Effector memory CD8-positive, alpha-beta T cell (primary cell): ENCODE data around the gene COBL.

Experiments used
- ATAC-seq: fragments of 150-1000 bp; cut with Tn5 transposase; replicated peaks from 2 replicates; pipeline ENCODE4 v1.10.0; 2021; ENCODE audit warnings: mild to moderate bottlenecking, moderate library complexity
- DNase-seq, 3 experiments: peaks; one replicate each; pipeline ENCODE4 v3.0.0; 2021
- H3K27ac Mint-ChIP-seq, 2 donors: one replicate each; pipeline ENCODE4 v1.8.0; 2022; ENCODE audit warnings: mild to moderate bottlenecking in 2 of 2, mixed read lengths in 2 of 2, moderate library complexity in 2 of 2
- H3K27me3 Mint-ChIP-seq, 2 donors: one replicate each; pipeline ENCODE4 v1.8.0; 2022; ENCODE audit warnings: mixed read lengths in 2 of 2
- H3K36me3 Mint-ChIP-seq: one replicate; pipeline ENCODE4 v1.8.0; 2022; ENCODE audit warnings: mild to moderate bottlenecking, moderate library complexity, mixed read lengths; ENCODE audit not compliant: insufficient read depth
- H3K4me1 Mint-ChIP-seq, 2 donors: one replicate each; pipeline ENCODE4 v1.8.0; 2022; ENCODE audit warnings: low read depth in 2 of 2, mixed read lengths in 2 of 2
- H3K4me3 Mint-ChIP-seq, 2 donors: one replicate each; pipeline ENCODE4 v1.8.0; 2022; ENCODE audit warnings: mild to moderate bottlenecking in 2 of 2, mixed read lengths in 2 of 2, moderate library complexity in 2 of 2
- H3K9me3 Mint-ChIP-seq, 2 donors: one replicate each; pipeline ENCODE4 v1.8.0; 2022; ENCODE audit warnings: mixed read lengths in 2 of 2

The COBL gene

GRCh38 chr7:51027935-51028830 lies 288.4 kb downstream of the COBL start:
- Mint-ChIP-seq H3K36me3 (no peaks in the 10 kb centered on the region), H3K4me1 (no peaks in the 10 kb centered on the region), H3K27me3 (no peaks in the 10 kb centered on the region), H3K9me3 (no peaks in the 10 kb centered on the region), H3K4me3 (no peak overlapping the region), H3K27ac (no peak overlapping the region)
- no peak for DNase-seq
- no peak for ATAC-seq

GRCh38 chr7:51027106-51027934 lies 289.3 kb downstream of the COBL start:
- Mint-ChIP-seq H3K4me1 (no peaks in the 10 kb centered on the region), H3K9me3 (no peaks in the 10 kb centered on the region), H3K27me3 (no peaks in the 10 kb centered on the region)

GRCh38 chr7:51026341-51026740 lies 290.3 kb downstream of the COBL start:
- no peaks in the 10 kb centered on the region for H3K27me3 Mint-ChIP-seq
- no peak overlapping the region for H3K4me3 Mint-ChIP-seq
- no peaks in the 10 kb centered on the region for H3K36me3 Mint-ChIP-seq
- H3K4me1 Mint-ChIP-seq: no peaks in the 10 kb centered on the region
- ATAC-seq (no peak), DNase-seq (no peak)
- no peaks in the 10 kb centered on the region for H3K9me3 Mint-ChIP-seq
- H3K27ac Mint-ChIP-seq: no peak overlapping the region

More at GRCh38 chr7:51027106-51027934, 289.3 kb downstream of the COBL start:
- H3K4me3 Mint-ChIP-seq: no peak overlapping the region
- H3K27ac Mint-ChIP-seq: no peak overlapping the region
- no peaks in the 10 kb centered on the region for H3K36me3 Mint-ChIP-seq
- ATAC-seq: no peak
- DNase-seq: no peak

GRCh38 chr7:51025668-51026067 lies 290.9 kb downstream of the COBL start:
- DNase-seq: no peak
- Mint-ChIP-seq H3K9me3 (no peaks in the 10 kb centered on the region), H3K4me1 (no peaks in the 10 kb centered on the region), H3K4me3 (no peak overlapping the region), H3K27ac (no peak overlapping the region), H3K27me3 (no peaks in the 10 kb centered on the region), H3K36me3 (no peaks in the 10 kb centered on the region)
- ATAC-seq: no peak

GRCh38 chr7:51024867-51025266 lies 291.7 kb downstream of the COBL start:
- Mint-ChIP-seq H3K9me3 (no peaks in the 10 kb centered on the region), H3K36me3 (no peaks in the 10 kb centered on the region), H3K4me1 (no peaks in the 10 kb centered on the region), H3K4me3 (no peak overlapping the region), H3K27me3 (no peaks in the 10 kb centered on the region), H3K27ac (no peak overlapping the region)
- ATAC-seq (no peak), DNase-seq (no peak)

GRCh38 chr7:51023547-51023946 lies 293.1 kb downstream of the COBL start:
- Mint-ChIP-seq H3K36me3 (no peaks in the 10 kb centered on the region), H3K4me3 (no peak overlapping the region), H3K27me3 (no peaks in the 10 kb centered on the region), H3K27ac (no peak overlapping the region), H3K4me1 (no peaks in the 10 kb centered on the region), H3K9me3 (peaks cover 0 to 1% of the 10 kb centered on the region in 2 donors)
- no peak for DNase-seq
- ATAC-seq: no peak

GRCh38 chr7:51022821-51023220 lies 293.8 kb downstream of the COBL start:
- Mint-ChIP-seq H3K4me1 (peaks cover 0 to 3% of the 10 kb centered on the region in 2 donors), H3K36me3 (no peaks in the 10 kb centered on the region), H3K4me3 (no peak overlapping the region), H3K27ac (no peak overlapping the region), H3K9me3 (peaks cover 5 to 9% of the 10 kb centered on the region in 2 donors), H3K27me3 (no peaks in the 10 kb centered on the region)
- no peak for ATAC-seq
- no peak for DNase-seq

- H3K9me3 Mint-ChIP-seq: peaks cover 5 to 11% of the 10 kb centered on the region in 2 donors
- no peaks in the 10 kb centered on the region for H3K27me3 Mint-ChIP-seq
- H3K4me1 Mint-ChIP-seq: peaks cover 1 to 4% of the 10 kb centered on the region in 2 donors
- no peaks in the 10 kb centered on the region for H3K36me3 Mint-ChIP-seq
- no peak overlapping the region for H3K4me3 Mint-ChIP-seq
- ATAC-seq (no peak), DNase-seq (no peak)
- H3K27ac Mint-ChIP-seq: no peak overlapping the region
These were observed 294.6 kb downstream of the COBL start for GRCh38 chr7:51021906-51022570.

GRCh38 chr7:51020944-51021343 lies 295.7 kb downstream of the COBL start:
- no peak overlapping the region for H3K4me3 Mint-ChIP-seq
- H3K9me3 Mint-ChIP-seq: peaks cover 5 to 11% of the 10 kb centered on the region in 2 donors
- ATAC-seq (no peak), DNase-seq (no peak)
- no peaks in the 10 kb centered on the region for H3K36me3 Mint-ChIP-seq
- no peaks in the 10 kb centered on the region for H3K27me3 Mint-ChIP-seq
- H3K4me1 Mint-ChIP-seq: peaks cover 1 to 4% of the 10 kb centered on the region in 2 donors
- no peak overlapping the region for H3K27ac Mint-ChIP-seq

GRCh38 chr7:51019891-51020870 lies 296.4 kb downstream of the COBL start:
- Mint-ChIP-seq H3K27ac (no peak overlapping the region), H3K27me3 (no peaks in the 10 kb centered on the region), H3K9me3 (peaks cover 5 to 11% of the 10 kb centered on the region in 2 donors), H3K36me3 (no peaks in the 10 kb centered on the region), H3K4me3 (no peak overlapping the region), H3K4me1 (peaks cover 1 to 4% of the 10 kb centered on the region in 2 donors)
- ATAC-seq: no peak
- DNase-seq: no peak

- DNase-seq (no peak), ATAC-seq (no peak)
- Mint-ChIP-seq H3K27ac (no peak overlapping the region), H3K9me3 (peaks cover 5 to 11% of the 10 kb centered on the region in 2 donors), H3K4me1 (peaks cover 1 to 4% of the 10 kb centered on the region in 2 donors), H3K36me3 (no peaks in the 10 kb centered on the region), H3K27me3 (peaks cover 0 to 4% of the 10 kb centered on the region in 2 donors), H3K4me3 (no peak overlapping the region)
These were observed 297.3 kb downstream of the COBL start for GRCh38 chr7:51019191-51019844.
